Omental fat pad (tissue), 4 donors: ENCODE results near the gene MLH1. TPM values are rescaled to one million over a fixed set of nuclear protein-coding genes. Genes with fewer than 3 reads are reported as not detected.

Experiments used
- ATAC-seq: fragments of 150-250 bp; one replicate; pipeline ENCODE4 v1.9.1; 2016; ENCODE audit warnings: mild to moderate bottlenecking, moderate library complexity; ENCODE audit not compliant: low FRiP score
- DNase-seq: peaks from one replicate; pipeline ENCODE4 v3.0.0-alpha.2; 2019; ENCODE audit warnings: low spot score
- CTCF ChIP-seq, 3 donors: fragments of 450-650 bp; IDR thresholded peaks; one replicate each; pipeline ENCODE4 v1.5.1; 2016 to 2017; ENCODE audit warnings: antibody characterized with exemption in 3 of 3, mild to moderate bottlenecking in 3 of 3, moderate library complexity in 2 of 3
- small RNA-seq: library from RNA; depleted of rRNA; stranded (forward); fragments of <200 nt; gene quantifications from one replicate; pipeline ENCODE3, GENCODE V24; 2016
- total RNA-seq, 4 donors: library from RNA; depleted of rRNA; stranded (reverse); fragments of >200 nt; gene quantifications; one replicate each; pipeline ENCODE4 v1.1.0, GENCODE V29; 2016

MLH1 gene
- total RNA-seq, 4 donors from 2014 or later: 23.2 to 30.3 (median 28.6) TPM

GRCh38 chr3:37098884-37099283 lies 105.6 kb downstream of the MLH1 start:
- ATAC-seq (no peak), DNase-seq (no peak)
- TF ChIP-seq CTCF (IDR thresholded peaks at IDR 0.05): no peak

GRCh38 chr3:37099469-37099868 lies 106.2 kb downstream of the MLH1 start:
- TF ChIP-seq CTCF (IDR thresholded peaks at IDR 0.05): no peak
- DNase-seq (no peak), ATAC-seq (no peak)

GRCh38 chr3:37100411-37100810 lies 107.1 kb downstream of the MLH1 start:
- DNase-seq (no peak), ATAC-seq (no peak)
- TF ChIP-seq CTCF (IDR thresholded peaks at IDR 0.05): no peak

Small RNA genes within 50 kb of the gene (small RNA-seq; reads per million reads assigned to genes)
- gene RF00019 (not detected), gene RNU6ATAC4P (not detected)

Other genes with a start within 250 kb of the MLH1 start
- gene DCLK3, start 229.0 kb upstream of the MLH1 start, total RNA-seq: under 1 TPM in 3 of 4 donors, not detected in 1; 0.09 to 0.47 (median 0.12) TPM
- gene TRANK1, start 48.5 kb upstream of the MLH1 start, total RNA-seq: 10 to 100 TPM in 3 of 4 donors, 1 to 10 TPM in 1; 9.4 to 31.5 (median 14.6) TPM
- 10 to 100 TPM in 2 of 4 donors, 1 to 10 TPM in 2; 9.6 to 14.3 (median 10.1) TPM for gene EPM2AIP1, start 387 bp upstream of the MLH1 start, total RNA-seq
- 10 to 100 TPM; 41.8 to 78.8 (median 55.0) TPM for gene LRRFIP2, start 181.1 kb downstream of the MLH1 start, total RNA-seq
- 100 to 1,000 TPM in 3 of 4 donors, 10 to 100 TPM in 1; 89.7 to 136 (median 108) TPM for gene GOLGA4, start 249.8 kb downstream of the MLH1 start, total RNA-seq